ENCODE results near the gene PTPRU.

DNA sequence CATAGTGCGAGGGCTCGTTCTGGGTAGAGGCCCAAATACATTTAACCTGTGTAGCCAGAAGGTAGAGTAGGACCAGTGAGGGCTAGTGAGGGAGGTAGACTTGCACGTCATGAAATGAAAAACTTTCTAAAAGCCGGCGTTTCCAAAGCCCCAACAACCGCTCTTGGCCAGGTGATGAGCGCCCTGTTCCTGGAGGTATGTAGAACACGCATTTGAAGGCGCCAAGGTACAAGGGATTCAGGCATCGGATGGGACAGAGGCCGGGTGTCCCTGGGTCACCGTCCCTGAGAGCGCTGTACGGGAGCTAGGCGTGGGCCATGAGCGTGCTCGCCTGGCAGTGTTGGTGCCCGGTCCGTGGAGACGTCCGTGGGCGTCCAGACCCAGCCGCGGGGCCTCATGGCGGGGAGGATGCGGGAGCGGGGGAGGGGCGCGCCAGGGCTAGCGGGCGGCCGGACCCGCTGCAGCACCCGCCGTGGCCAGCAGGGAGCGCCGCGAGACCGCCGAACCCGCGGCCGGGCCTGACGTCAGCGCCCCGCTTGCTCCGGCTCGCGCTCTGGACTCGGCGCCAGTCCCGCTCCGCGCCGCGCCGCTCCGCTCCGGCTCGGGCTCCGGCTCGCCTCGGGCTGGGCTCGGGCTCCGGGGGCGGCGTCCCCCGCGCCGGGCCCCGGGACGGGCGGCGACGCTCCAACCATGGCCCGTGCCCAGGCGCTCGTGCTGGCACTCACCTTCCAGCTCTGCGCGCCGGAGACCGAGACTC is at the start of gene PTPRU:
- TF ChIP-seq POLR2AphosphoS2 (conservative IDR thresholded peaks at IDR 0.05; ENCODE audit: low read length) = no peak
- TF ChIP-seq, protein P1, sequence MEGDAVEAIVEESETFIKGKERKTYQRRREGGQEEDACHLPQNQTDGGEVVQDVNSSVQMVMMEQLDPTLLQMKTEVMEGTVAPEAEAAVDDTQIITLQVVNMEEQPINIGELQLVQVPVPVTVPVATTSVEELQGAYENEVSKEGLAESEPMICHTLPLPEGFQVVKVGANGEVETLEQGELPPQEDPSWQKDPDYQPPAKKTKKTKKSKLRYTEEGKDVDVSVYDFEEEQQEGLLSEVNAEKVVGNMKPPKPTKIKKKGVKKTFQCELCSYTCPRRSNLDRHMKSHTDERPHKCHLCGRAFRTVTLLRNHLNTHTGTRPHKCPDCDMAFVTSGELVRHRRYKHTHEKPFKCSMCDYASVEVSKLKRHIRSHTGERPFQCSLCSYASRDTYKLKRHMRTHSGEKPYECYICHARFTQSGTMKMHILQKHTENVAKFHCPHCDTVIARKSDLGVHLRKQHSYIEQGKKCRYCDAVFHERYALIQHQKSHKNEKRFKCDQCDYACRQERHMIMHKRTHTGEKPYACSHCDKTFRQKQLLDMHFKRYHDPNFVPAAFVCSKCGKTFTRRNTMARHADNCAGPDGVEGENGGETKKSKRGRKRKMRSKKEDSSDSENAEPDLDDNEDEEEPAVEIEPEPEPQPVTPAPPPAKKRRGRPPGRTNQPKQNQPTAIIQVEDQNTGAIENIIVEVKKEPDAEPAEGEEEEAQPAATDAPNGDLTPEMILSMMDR (IDR thresholded peaks at IDR 0.05) = peak; percentile 79
- no peak for TF ChIP-seq RCOR1 (IDR thresholded peaks at IDR 0.05; ENCODE audit: low read depth, low read length)
- TF ChIP-seq CHD4 (IDR thresholded peaks at IDR 0.05; ENCODE audit: borderline replicate concordance) = no peak
- no peak for TF ChIP-seq EP300 (IDR thresholded peaks at IDR 0.05)
- TF ChIP-seq, protein P2, sequence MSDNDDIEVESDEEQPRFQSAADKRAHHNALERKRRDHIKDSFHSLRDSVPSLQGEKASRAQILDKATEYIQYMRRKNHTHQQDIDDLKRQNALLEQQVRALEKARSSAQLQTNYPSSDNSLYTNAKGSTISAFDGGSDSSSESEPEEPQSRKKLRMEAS (IDR thresholded peaks at IDR 0.05) = no peak; the same call in 1 of the 2 replicates
- TF ChIP-seq FOSL2 (IDR thresholded peaks at IDR 0.05) = no peak
- no peak for TF ChIP-seq FOSL2 (CRISPR knock-in tag; IDR thresholded peaks at IDR 0.05)
- TF ChIP-seq RFX5 (IDR thresholded peaks at IDR 0.05) = no peak
- TF ChIP-seq, protein P3, sequence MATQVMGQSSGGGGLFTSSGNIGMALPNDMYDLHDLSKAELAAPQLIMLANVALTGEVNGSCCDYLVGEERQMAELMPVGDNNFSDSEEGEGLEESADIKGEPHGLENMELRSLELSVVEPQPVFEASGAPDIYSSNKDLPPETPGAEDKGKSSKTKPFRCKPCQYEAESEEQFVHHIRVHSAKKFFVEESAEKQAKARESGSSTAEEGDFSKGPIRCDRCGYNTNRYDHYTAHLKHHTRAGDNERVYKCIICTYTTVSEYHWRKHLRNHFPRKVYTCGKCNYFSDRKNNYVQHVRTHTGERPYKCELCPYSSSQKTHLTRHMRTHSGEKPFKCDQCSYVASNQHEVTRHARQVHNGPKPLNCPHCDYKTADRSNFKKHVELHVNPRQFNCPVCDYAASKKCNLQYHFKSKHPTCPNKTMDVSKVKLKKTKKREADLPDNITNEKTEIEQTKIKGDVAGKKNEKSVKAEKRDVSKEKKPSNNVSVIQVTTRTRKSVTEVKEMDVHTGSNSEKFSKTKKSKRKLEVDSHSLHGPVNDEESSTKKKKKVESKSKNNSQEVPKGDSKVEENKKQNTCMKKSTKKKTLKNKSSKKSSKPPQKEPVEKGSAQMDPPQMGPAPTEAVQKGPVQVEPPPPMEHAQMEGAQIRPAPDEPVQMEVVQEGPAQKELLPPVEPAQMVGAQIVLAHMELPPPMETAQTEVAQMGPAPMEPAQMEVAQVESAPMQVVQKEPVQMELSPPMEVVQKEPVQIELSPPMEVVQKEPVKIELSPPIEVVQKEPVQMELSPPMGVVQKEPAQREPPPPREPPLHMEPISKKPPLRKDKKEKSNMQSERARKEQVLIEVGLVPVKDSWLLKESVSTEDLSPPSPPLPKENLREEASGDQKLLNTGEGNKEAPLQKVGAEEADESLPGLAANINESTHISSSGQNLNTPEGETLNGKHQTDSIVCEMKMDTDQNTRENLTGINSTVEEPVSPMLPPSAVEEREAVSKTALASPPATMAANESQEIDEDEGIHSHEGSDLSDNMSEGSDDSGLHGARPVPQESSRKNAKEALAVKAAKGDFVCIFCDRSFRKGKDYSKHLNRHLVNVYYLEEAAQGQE (IDR thresholded peaks at IDR 0.05) = no peak
- no peak for TF ChIP-seq POLR2A (IDR thresholded peaks at IDR 0.05; ENCODE audit: low read length)
